HepG2 (cell line): ENCODE data around the gene YPEL3. TPM values are rescaled to one million over a fixed set of nuclear protein-coding genes. Genes with fewer than 3 reads are reported as not detected.

ENCODE experiments used
- ATAC-seq: fragments of 200-7000 bp; cut with Tn5 transposase; 3 replicates; pipeline ENCODE4 v1.9.1; 2020; ENCODE audit warnings: mild to moderate bottlenecking, moderate library complexity
- BruUV-seq: library from RNA; stranded (reverse); fragments of 400-500 nt; replicated peaks from 2 replicates; lab custom pipeline; 2021; lab: Mats Ljungman, UMichigan
- CTCF ChIA-PET: fragments of 300-600 bp; formaldehyde crosslinking; extraction: SDS; loops from one replicate; lab custom pipeline; 2021; ENCODE audit warnings: low total read pairs, inconsistent platforms, low intra/inter-chr PET ratio; lab: Yijun Ruan, JAX
- POLR2A ChIA-PET: fragments of 350-600 bp; sonication (Branson Sonifier 250); formaldehyde crosslinking; loops from one replicate; lab custom pipeline; 2020; ENCODE audit warnings: antibody characterized with exemption, inconsistent platforms; lab: Yijun Ruan, JAX
- DNase-seq: peaks from one replicate; pipeline ENCODE4 v3.0.0-alpha.2; 2015; ENCODE audit warnings: low spot score
- FAIRE-seq: peaks from 3 replicates; lab custom pipeline; 2011; peaks lifted over from hg19 to GRCh38; lab: Jason Lieb, UNC
- H2AFZ ChIP-seq: one replicate; pipeline ENCODE4 v1.6.1; 2011; ENCODE audit warnings: low read length, inconsistent platforms
- H3K27ac ChIP-seq: fragments of 300-600 bp; 3 replicates; pipeline ENCODE4 v1.8.0; 2011; ENCODE audit warnings: mixed run types, mild to moderate bottlenecking, mixed read lengths, low read length, inconsistent platforms; ENCODE audit not compliant: insufficient read depth; ENCODE audit errors: extremely low read length
- H3K27me3 ChIP-seq, 2 experiments: fragments of 200-600 bp in 1 of 2; 2 replicates in 1 of 2; 3 replicates in 1 of 2; pipeline versions ENCODE4 v1.6.0 to v1.8.0; 2011; ENCODE audit warnings: low read length in 2 of 2, mild to moderate bottlenecking in 2 of 2, moderate library complexity in 2 of 2, inconsistent platforms in 1 of 2; ENCODE audit not compliant: insufficient read depth in 2 of 2, control insufficient read depth in 1 of 2
- H3K36me3 ChIP-seq, 2 experiments: fragments of 200-600 bp in 1 of 2; replicated peaks in 1 of 2; 2 replicates in 1 of 2; 3 replicates in 1 of 2; pipeline versions ENCODE4 v1.5.1 to v1.8.0; 2011; ENCODE audit warnings: low read length in 2 of 2, inconsistent platforms in 1 of 2; ENCODE audit not compliant: insufficient read depth in 2 of 2, control insufficient read depth in 1 of 2
- H3K4me1 ChIP-seq: 2 replicates; pipeline ENCODE4 v1.5.1; 2012; ENCODE audit warnings: low read length, inconsistent platforms; ENCODE audit not compliant: insufficient read depth
- H3K4me2 ChIP-seq: 2 replicates; pipeline ENCODE4 v1.6.0; 2011; ENCODE audit warnings: low read depth, low read length, inconsistent platforms
- H3K4me3 ChIP-seq, 3 experiments: fragments of 200-600 bp in 1 of 3; sonication (generic), shearing (Covaris generic) in 1 of 3; replicated peaks in 1 of 3; 2 replicates each; pipeline ENCODE4 v1.5.1; 2011 to 2016; ENCODE audit warnings: low read length in 3 of 3, inconsistent platforms in 2 of 3, low read depth in 2 of 3, mild to moderate bottlenecking in 2 of 3, control low read depth in 1 of 3, mixed read lengths in 1 of 3; ENCODE audit not compliant: insufficient read depth in 1 of 3
- H3K79me2 ChIP-seq: one replicate; pipeline ENCODE4 v1.6.1; 2011; ENCODE audit warnings: low read length, inconsistent platforms; ENCODE audit not compliant: insufficient read depth
- H3K9ac ChIP-seq: 2 replicates; pipeline ENCODE4 v1.6.0; 2011; ENCODE audit warnings: mild to moderate bottlenecking, low read depth, low read length, inconsistent platforms; ENCODE audit not compliant: insufficient read depth
- H3K9me3 ChIP-seq: 2 replicates; pipeline ENCODE4 v1.5.1; 2012; ENCODE audit warnings: mild to moderate bottlenecking, low read length
- H4K20me1 ChIP-seq: 2 replicates; pipeline ENCODE4 v1.6.0; 2011; ENCODE audit warnings: inconsistent platforms, mild to moderate bottlenecking, low read length, moderate library complexity; ENCODE audit not compliant: insufficient read depth
- ATM ChIP-seq: fragments of 450-650 bp; IDR thresholded peaks from 2 replicates; pipeline ENCODE4 v1.7.1; 2017; ENCODE audit warnings: mild to moderate bottlenecking, borderline replicate concordance
- RFX5 ChIP-seq: IDR thresholded peaks from 2 replicates; pipeline ENCODE4 v1.6.1; 2011; ENCODE audit warnings: low read depth, low read length, improper control_type of control experiment
- RFXAP ChIP-seq: sonication (generic); formaldehyde crosslinking; IDR thresholded peaks from 2 replicates; pipeline ENCODE4 v1.4.0; 2020; ENCODE audit warnings: missing genetic modification reagents, borderline replicate concordance
- ZNF12 ChIP-seq: sonication (generic); formaldehyde crosslinking; IDR thresholded peaks from 2 replicates; pipeline ENCODE4 v1.5.0; 2020; ENCODE audit warnings: missing genetic modification reagents
- ZNF121 ChIP-seq: sonication (generic); formaldehyde crosslinking; IDR thresholded peaks from 2 replicates; pipeline ENCODE4 v1.5.0; 2020; ENCODE audit warnings: mild to moderate bottlenecking, missing genetic modification reagents
- WGBS: methylation state at CpG from one replicate; pipeline ENCODE4 v1.1.6; 2017; ENCODE audit warnings: low lambda C conversion rate; 5-methylcytosine and 5-hydroxymethylcytosine counted together
- in situ Hi-C: cut with HindIII; loops from 2 replicates; pipeline ENCODE4 v1.10.0; 2017; ENCODE audit warnings: low pct_unique_long_range_greater_than_20kb; ENCODE audit not compliant: extremely low pct_ligation_motif_present
- intact Hi-C: fragments of 100-400 bp; cut with micrococcal nuclease; formaldehyde crosslinking; loops from one replicate; pipeline ENCODE4 v1.10.0; 2022; ENCODE audit not compliant: unreplicated experiment
- polyA plus RNA-seq, 8 experiments: library from polyadenylated mRNA; depleted of rRNA in 3 of 8; stranded (reverse) in 7 of 8; unstranded in 1 of 8; fragments of >200 nt; fragmentation: Illumina TruSeq in 4 of 8; extraction: Trizol in 4 of 8; gene quantifications; 2 replicates each; pipeline versions ENCODE4 v1.2.1 to v1.2.3, GENCODE V29; 2011 to 2016; ENCODE audit warnings: low read depth in 4 of 8, missing spikeins in 1 of 8, mixed read lengths in 1 of 8; ENCODE audit not compliant: insufficient read depth in 1 of 8
- total RNA-seq, 5 experiments: library from RNA; depleted of rRNA; stranded (reverse); fragments of >200 nt; fragmentation: Illumina TruSeq; extraction: Trizol; gene quantifications; 2 replicates each; pipeline ENCODE4 v1.2.3, GENCODE V29; 2016; ENCODE audit warnings: low read depth in 1 of 5
- TF ChIP-seq, protein P1 (sequence below): sonication (generic); formaldehyde crosslinking; IDR thresholded peaks from 2 replicates; pipeline ENCODE4 v1.5.0; 2020; ENCODE audit warnings: mild to moderate bottlenecking, missing genetic modification reagents

The YPEL3 gene
- total and polyA plus RNA-seq, 2 of the 13 experiments (the other 11 are each of a cell fraction or from before 2014, with no cell fraction given): 5.4 to 47.0 TPM

DNA sequence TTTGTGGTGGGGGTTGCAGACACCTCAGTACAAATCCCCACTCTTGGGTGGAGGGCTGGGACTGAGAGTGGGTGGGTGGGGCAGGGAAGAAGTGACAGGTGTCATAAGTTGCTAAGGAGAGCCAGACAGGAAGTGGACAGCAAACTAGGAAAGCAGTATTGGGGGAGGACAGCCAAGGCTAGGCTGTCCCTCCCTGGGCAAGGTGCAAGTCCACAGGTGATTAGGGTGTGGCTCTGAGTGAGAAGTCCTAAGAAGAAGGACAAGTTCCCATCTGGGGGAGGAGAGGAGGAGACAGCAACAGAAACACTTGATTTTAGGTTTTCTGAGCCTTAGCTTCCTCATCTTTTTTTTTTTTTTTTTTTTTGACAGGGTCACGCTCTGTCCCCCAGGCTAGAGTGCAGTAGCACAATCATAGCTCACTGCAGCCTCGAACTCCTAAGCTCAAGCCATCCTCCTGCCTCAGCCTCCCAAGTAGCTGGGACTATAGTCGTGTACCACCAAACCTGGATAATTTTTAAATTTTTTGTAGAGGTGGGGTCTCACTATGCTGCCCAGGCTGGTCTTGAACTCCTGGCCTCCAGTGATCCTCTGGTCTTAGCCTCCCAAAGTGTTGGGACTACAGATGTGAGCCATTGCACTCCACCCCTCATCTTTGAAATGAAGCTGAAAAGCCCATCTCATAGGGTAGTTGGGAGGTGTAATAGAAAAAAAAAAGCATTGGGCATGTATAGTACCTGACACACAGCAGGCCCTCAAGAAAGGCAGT, 24.5 kb upstream of the YPEL3 start:
- Histone ChIP-seq H3K4me3 (no peak overlapping the region), H3K27me3 (no peaks in the 10 kb centered on the region), H3K9me3 (no peaks in the 10 kb centered on the region), H3K27ac (no peak overlapping the region), H3K4me1 (peaks cover 44% of the 10 kb centered on the region), H3K9ac (no peak overlapping the region), H4K20me1 (no peaks in the 10 kb centered on the region), H2AFZ (no peak overlapping the region), H3K79me2 (no peaks in the 10 kb centered on the region), H3K36me3 (peaks cover 9 to 16% of the 10 kb centered on the region in 2 experiments), H3K4me2 (no peak overlapping the region)
- POLR2A ChIA-PET: interaction anchor here (0.6 to 2.1 kb wide), 5 partner anchors 8 to 55 kb away, joined by 3 to 8 read pairs (median 4); partner anchors contain the start of gene ALDOA
- ATAC-seq (no peak), FAIRE-seq (no peak), DNase-seq (no peak)
- 89% methylated on average over 3 of the region's 3 CpGs for WGBS
- in situ Hi-C loops (no loop called here), intact Hi-C loops (no loop called here)
- CTCF ChIA-PET: no interaction called here
- BruUV-seq: no TSS peak
- no peak for TF ChIP-seq ZNF12
- TF ChIP-seq RFXAP (CRISPR knock-in tag): 0 out of 2 replicates have a peak, but pooled peaks have one; percentile 32
- TF ChIP-seq ATM: no peak
- TF ChIP-seq, protein P1, sequence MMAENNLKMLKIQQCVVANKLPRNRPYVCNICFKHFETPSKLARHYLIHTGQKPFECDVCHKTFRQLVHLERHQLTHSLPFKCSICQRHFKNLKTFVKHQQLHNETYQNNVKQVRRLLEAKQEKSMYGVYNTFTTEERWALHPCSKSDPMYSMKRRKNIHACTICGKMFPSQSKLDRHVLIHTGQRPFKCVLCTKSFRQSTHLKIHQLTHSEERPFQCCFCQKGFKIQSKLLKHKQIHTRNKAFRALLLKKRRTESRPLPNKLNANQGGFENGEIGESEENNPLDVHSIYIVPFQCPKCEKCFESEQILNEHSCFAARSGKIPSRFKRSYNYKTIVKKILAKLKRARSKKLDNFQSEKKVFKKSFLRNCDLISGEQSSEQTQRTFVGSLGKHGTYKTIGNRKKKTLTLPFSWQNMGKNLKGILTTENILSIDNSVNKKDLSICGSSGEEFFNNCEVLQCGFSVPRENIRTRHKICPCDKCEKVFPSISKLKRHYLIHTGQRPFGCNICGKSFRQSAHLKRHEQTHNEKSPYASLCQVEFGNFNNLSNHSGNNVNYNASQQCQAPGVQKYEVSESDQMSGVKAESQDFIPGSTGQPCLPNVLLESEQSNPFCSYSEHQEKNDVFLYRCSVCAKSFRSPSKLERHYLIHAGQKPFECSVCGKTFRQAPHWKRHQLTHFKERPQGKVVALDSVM (CRISPR knock-in tag): peak; percentile 65
- peak; percentile 87 for TF ChIP-seq RFX5
- TF ChIP-seq ZNF121 (CRISPR knock-in tag): peak; percentile 89
